ENCODE results near the gene CDC42SE2. TPM values are rescaled to one million over a fixed set of nuclear protein-coding genes. Genes with fewer than 3 reads are reported as not detected.
"Not testable (repeated sequence)": the region's sequence is repeated elsewhere in the genome, so short reads cannot be mapped to it uniquely, and the experiment has no call there.

Gene CDC42SE2
- polyA plus RNA-seq, 1 experiment: 27.4 TPM

DNA sequence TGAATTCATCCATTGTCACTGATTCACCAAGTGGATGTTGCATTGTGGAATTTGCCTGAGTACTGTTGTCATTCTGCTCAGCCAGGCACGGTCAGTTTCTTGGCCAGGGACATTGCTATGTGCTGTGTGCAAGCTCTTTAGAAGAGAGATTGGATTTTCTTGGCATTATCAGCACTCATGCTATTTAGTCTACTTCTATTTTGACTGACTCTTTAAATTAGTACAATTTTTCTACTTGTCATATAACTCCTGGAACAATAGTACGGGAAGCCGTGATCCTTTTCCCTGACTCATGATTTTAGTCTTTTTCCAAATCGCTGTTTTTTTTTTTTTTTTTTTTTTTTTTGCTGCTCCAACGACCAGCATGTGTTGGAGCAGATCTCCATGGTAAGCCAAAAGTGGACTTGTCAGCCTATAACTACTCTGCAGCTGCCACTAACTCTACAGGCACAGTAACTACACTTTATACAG, 129.7 kb downstream of the CDC42SE2 start:
- H3K4me3 ChIP-seq (ENCODE audit: low read depth, low read length): no peak overlapping the region
- H3K27ac ChIP-seq (ENCODE audit: low read depth, low read length): no peak overlapping the region
- ChIA-PET POLR2A (no interaction called here), CTCF (no interaction called here)
- TF ChIP-seq, protein P1, sequence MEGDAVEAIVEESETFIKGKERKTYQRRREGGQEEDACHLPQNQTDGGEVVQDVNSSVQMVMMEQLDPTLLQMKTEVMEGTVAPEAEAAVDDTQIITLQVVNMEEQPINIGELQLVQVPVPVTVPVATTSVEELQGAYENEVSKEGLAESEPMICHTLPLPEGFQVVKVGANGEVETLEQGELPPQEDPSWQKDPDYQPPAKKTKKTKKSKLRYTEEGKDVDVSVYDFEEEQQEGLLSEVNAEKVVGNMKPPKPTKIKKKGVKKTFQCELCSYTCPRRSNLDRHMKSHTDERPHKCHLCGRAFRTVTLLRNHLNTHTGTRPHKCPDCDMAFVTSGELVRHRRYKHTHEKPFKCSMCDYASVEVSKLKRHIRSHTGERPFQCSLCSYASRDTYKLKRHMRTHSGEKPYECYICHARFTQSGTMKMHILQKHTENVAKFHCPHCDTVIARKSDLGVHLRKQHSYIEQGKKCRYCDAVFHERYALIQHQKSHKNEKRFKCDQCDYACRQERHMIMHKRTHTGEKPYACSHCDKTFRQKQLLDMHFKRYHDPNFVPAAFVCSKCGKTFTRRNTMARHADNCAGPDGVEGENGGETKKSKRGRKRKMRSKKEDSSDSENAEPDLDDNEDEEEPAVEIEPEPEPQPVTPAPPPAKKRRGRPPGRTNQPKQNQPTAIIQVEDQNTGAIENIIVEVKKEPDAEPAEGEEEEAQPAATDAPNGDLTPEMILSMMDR (IDR thresholded peaks at IDR 0.05; ENCODE audit: low read depth, low read length): no peak
- no peaks in the 10 kb centered on the region for H3K27me3 ChIP-seq (ENCODE audit: control insufficient read depth, insufficient read depth, low read length)
- H3K9me3 ChIP-seq (ENCODE audit: control insufficient read depth, insufficient read depth, low read length): no peaks in the 10 kb centered on the region
- DNase-seq (ENCODE audit: low read depth, low spot score): no peak

- CTCF ChIA-PET: no interaction called here
- POLR2A ChIA-PET: no interaction called here
- Histone ChIP-seq H3K27ac (ENCODE audit: low read depth, low read length) (no peak overlapping the region), H3K4me3 (ENCODE audit: low read depth, low read length) (no peak overlapping the region), H3K9me3 (ENCODE audit: control insufficient read depth, insufficient read depth, low read length) (no peaks in the 10 kb centered on the region), H3K27me3 (ENCODE audit: control insufficient read depth, insufficient read depth, low read length) (no peaks in the 10 kb centered on the region)
- TF ChIP-seq, protein P1 (IDR thresholded peaks at IDR 0.05; ENCODE audit: low read depth, low read length): no peak
- no peak for DNase-seq (ENCODE audit: low read depth, low spot score)
Observed at GRCh38 chr5:131394128-131394527, 130.3 kb downstream of the CDC42SE2 start.

DNA sequence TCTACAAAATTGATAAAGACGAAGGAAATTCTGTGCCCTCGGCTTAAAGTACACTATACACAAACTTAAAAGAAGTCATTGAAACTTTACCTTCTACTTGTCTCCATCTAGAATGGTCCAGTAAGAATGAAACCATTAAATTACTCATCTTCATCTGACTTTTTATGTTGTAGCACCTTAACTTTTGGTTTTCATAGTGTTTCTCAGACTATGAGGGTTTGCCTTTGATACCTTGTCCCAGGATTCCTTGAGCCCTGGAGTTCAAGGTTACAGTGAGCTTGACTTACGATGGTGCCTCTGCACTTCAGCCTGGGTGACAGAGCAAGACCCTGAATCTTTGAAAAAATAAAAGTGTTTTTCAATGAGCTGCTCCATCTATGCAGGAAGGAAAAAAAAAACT, 132.2 kb downstream of the CDC42SE2 start:
- TF ChIP-seq, protein P1 (IDR thresholded peaks at IDR 0.05; ENCODE audit: low read depth, low read length): no peak
- no peak for DNase-seq (ENCODE audit: low read depth, low spot score)
- Histone ChIP-seq H3K27ac (ENCODE audit: low read depth, low read length) (no peak overlapping the region), H3K9me3 (ENCODE audit: control insufficient read depth, insufficient read depth, low read length) (no peaks in the 10 kb centered on the region), H3K27me3 (ENCODE audit: control insufficient read depth, insufficient read depth, low read length) (no peaks in the 10 kb centered on the region), H3K4me3 (ENCODE audit: low read depth, low read length) (no peak overlapping the region)
- POLR2A ChIA-PET: no interaction called here
- CTCF ChIA-PET: interaction anchor here (0.7 kb wide), 1 partner anchor 928 kb away, joined by 4 read pairs; no protein-coding TSS in a partner anchor

DNA sequence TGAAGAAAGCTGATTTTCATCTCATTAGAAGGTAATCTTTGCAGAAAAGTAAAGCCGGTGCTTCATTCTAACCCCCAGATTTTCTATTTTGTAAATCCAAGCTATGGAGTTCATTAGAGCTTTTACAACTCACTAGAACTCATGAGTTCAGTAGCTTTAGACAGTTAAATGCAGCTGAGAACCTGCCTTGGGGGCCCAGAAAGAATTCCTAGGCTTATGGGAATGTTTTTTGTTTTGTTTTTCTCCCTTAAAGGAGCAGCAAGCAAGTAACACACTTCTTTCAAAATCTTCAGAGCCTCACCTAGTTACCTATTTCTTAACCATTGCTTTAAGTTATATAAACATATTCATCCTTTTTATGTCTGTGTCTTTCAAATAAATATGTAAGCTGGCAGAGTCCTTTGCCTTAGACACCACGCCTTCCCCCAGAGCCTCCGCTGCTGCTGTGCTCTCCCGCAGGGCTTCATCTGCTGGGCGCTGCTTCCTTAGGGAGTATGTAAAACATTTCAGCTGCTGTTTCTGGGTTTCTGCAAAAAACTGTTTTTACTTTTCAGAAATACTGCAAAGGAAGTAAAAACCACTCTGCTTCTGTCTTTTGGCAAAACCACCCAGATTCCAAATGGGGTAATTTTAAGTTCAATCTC, 132.9 kb downstream of the CDC42SE2 start:
- TF ChIP-seq, protein P1 (IDR thresholded peaks at IDR 0.05; ENCODE audit: low read depth, low read length): no peak
- H3K4me3 ChIP-seq (ENCODE audit: low read depth, low read length): no peak overlapping the region
- no peaks in the 10 kb centered on the region for H3K27me3 ChIP-seq (ENCODE audit: control insufficient read depth, insufficient read depth, low read length)
- DNase-seq (ENCODE audit: low read depth, low spot score): no peak
- H3K9me3 ChIP-seq (ENCODE audit: control insufficient read depth, insufficient read depth, low read length): no peaks in the 10 kb centered on the region; the same call in none of the 2 replicates
- no peak overlapping the region for H3K27ac ChIP-seq (ENCODE audit: low read depth, low read length)
- POLR2A ChIA-PET: no interaction called here
- CTCF ChIA-PET: interaction anchor here (0.9 kb wide), 1 partner anchor 15 kb away, joined by 4 read pairs; no protein-coding TSS in a partner anchor

- CTCF ChIA-PET; DNase-seq (ENCODE audit: low read depth, low spot score); H3K9me3 ChIP-seq (ENCODE audit: control insufficient read depth, insufficient read depth, low read length); H3K4me3 ChIP-seq (ENCODE audit: low read depth, low read length); H3K27me3 ChIP-seq (ENCODE audit: control insufficient read depth, insufficient read depth, low read length); H3K27ac ChIP-seq (ENCODE audit: low read depth, low read length); POLR2A ChIA-PET: not testable (repeated sequence)
Observed at GRCh38 chr5:131399007-131399406, 135.2 kb downstream of the CDC42SE2 start.
